Measurements from ENCODE around the gene FLOT1. TPM values are rescaled to one million over a fixed set of nuclear protein-coding genes. Genes with fewer than 3 reads are reported as not detected.

Gene FLOT1
- total and polyA plus RNA-seq, 2 donors (not counting 1 experiment from before 2014, with no cell fraction given), result 71.2 to 79.4 TPM

DNA sequence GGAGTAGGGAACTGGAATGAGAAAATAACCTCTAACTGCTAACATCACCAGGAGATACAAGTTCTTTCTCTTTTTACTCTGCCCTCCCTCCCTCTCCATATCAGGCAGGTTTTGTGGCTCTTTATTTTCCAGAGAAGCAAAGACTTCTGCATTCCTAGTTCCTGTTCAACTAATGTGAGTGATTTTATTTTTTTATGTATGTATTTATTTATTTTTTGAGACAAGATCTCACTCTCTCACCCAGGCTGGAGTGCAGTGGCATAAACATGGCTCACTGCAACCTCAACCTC is 7.8 kb upstream of the FLOT1 start:
- H3K4me2 ChIP-seq (replicated peaks; ENCODE audit: low read depth, low read length, poor library complexity, severe bottlenecking), result no peak overlapping the region
- H3K36me3 ChIP-seq (replicated peaks in 1 of 2; ENCODE audit: control extremely low read depth in 1 of 2, control insufficient read depth in 1 of 2, extremely low read depth in 1 of 2, insufficient read depth in 2 of 2, low read length in 1 of 2), result no peaks in the 10 kb centered on the region
- H3K4me3 Mint-ChIP-seq, result no peak overlapping the region
- no peaks in the 10 kb centered on the region for H3K9me3 ChIP-seq (ENCODE audit: control extremely low read depth in 1 of 3, control insufficient read depth in 2 of 3, insufficient read depth in 1 of 3, low read length in 2 of 3)
- no peak for DNase-seq
- TF ChIP-seq EZH2 (IDR thresholded peaks at IDR 0.05; ENCODE audit: borderline replicate concordance, insufficient read depth, low read depth, low read length, poor library complexity, severe bottlenecking), result no peak
- TF ChIP-seq CTCF (IDR thresholded peaks at IDR 0.05), result no peak
- H3K4me1 ChIP-seq (ENCODE audit: control insufficient read depth in 2 of 2, insufficient read depth in 2 of 2, low read length in 2 of 2), result no peaks in the 10 kb centered on the region
- POLR2A ChIA-PET, result no interaction called here
- CTCF ChIA-PET, result interaction anchor here (1.7 kb wide), 1 partner anchor 78 kb away, joined by 4 read pairs; no protein-coding TSS in a partner anchor
- no peaks in the 10 kb centered on the region for H4K20me1 ChIP-seq (ENCODE audit: control insufficient read depth, insufficient read depth, low read length, poor library complexity, severe bottlenecking)
- no peak overlapping the region for H3K27ac Mint-ChIP-seq
- no peaks in the 10 kb centered on the region for H3K9me3 Mint-ChIP-seq (ENCODE audit: insufficient read depth)
- no peak overlapping the region for H3K4me3 ChIP-seq (ENCODE audit: control extremely low read depth in 1 of 5, extremely low read depth in 1 of 5, insufficient read depth in 1 of 5, low read depth in 2 of 5, low read length in 4 of 5)
- H3K9ac ChIP-seq (ENCODE audit: low read length), result no peak overlapping the region
- no peak overlapping the region for H2AFZ ChIP-seq (ENCODE audit: insufficient read depth, low read depth, low read length, poor library complexity, severe bottlenecking)
- ATAC-seq (ENCODE audit: low read depth), result no peak
- no peaks in the 10 kb centered on the region for H3K79me2 ChIP-seq (ENCODE audit: control insufficient read depth, insufficient read depth, low read length)
- intact Hi-C loops (cut with micrococcal nuclease), result no loop called here
- H3K27ac ChIP-seq (ENCODE audit: low read length in 2 of 2), result no peak overlapping the region
- H3K27me3 Mint-ChIP-seq, result no peaks in the 10 kb centered on the region
- peaks cover 1% of the 10 kb centered on the region for H3K4me1 Mint-ChIP-seq
- no peaks in the 10 kb centered on the region for H3K27me3 ChIP-seq (replicated peaks in 1 of 4; ENCODE audit: control extremely low read depth in 1 of 4, control insufficient read depth in 3 of 4, insufficient read depth in 4 of 4, low read length in 3 of 4)

DNA sequence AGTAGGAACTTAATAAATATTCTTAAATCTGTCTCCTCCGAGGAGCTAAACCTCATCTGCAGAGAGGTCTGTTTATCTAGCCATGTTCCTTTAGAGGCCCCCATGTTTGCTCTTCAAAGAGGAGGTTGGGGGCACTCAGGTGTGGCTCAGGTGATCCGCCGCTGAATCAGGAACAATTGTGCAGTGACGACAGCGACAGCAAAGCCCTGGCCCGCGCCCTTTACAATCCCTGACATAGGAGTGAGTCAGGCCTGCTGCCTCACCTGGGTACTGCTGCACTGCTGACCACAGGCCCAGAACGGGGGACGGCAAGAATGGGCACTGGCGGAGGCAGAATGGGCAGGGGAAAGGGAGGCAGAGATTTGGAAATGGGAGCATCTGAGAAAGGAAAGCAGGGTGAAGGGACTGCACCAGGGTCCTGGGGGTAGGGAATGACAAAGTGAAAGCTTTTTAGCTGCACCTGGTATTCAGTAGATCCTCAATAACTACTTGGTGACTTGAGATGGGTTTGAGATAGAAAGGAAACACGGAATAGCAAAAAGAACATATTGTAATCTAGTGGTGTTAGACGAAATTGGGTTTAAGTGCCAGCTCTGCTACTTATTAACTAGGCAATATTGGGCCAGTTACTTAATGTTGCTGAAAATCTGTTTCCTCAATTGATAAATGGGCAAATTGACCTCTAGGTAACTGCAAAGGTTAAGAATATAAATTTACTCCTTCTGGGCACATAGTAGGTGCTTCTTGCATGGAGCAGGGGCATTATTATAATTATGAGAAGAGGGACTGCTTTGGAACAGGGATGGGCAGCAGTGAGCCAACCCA is 7.3 kb upstream of the FLOT1 start:
- H3K36me3 ChIP-seq (replicated peaks in 1 of 2; ENCODE audit: control extremely low read depth in 1 of 2, control insufficient read depth in 1 of 2, extremely low read depth in 1 of 2, insufficient read depth in 2 of 2, low read length in 1 of 2), result no peaks in the 10 kb centered on the region
- no peak overlapping the region for H3K4me3 ChIP-seq (ENCODE audit: control extremely low read depth in 1 of 5, extremely low read depth in 1 of 5, insufficient read depth in 1 of 5, low read depth in 2 of 5, low read length in 4 of 5)
- H3K9me3 Mint-ChIP-seq (ENCODE audit: insufficient read depth), result no peaks in the 10 kb centered on the region
- no peak for DNase-seq
- no peak overlapping the region for H3K4me3 Mint-ChIP-seq
- no peaks in the 10 kb centered on the region for H3K27me3 ChIP-seq (replicated peaks in 1 of 4; ENCODE audit: control extremely low read depth in 1 of 4, control insufficient read depth in 3 of 4, insufficient read depth in 4 of 4, low read length in 3 of 4)
- ChIA-PET POLR2A (no interaction called here), CTCF (interaction anchor here (1.7 kb wide), 1 partner anchor 78 kb away, joined by 4 read pairs; no protein-coding TSS in a partner anchor)
- peaks cover 6% of the 10 kb centered on the region for H3K4me1 Mint-ChIP-seq
- H3K27ac Mint-ChIP-seq, result no peak overlapping the region
- no peak for ATAC-seq (ENCODE audit: low read depth)
- TF ChIP-seq CTCF (IDR thresholded peaks at IDR 0.05), result no peak
- TF ChIP-seq EZH2 (IDR thresholded peaks at IDR 0.05; ENCODE audit: borderline replicate concordance, insufficient read depth, low read depth, low read length, poor library complexity, severe bottlenecking), result no peak
- H3K9ac ChIP-seq (ENCODE audit: low read length), result no peak overlapping the region
- no peak overlapping the region for H3K27ac ChIP-seq (ENCODE audit: low read length in 2 of 2)
- WGBS (ENCODE audit: insufficient coverage), result 99% methylated on average over 9 of the region's 12 CpGs
- intact Hi-C loops (cut with micrococcal nuclease), result loop anchor here (10.0 kb wide), 1 partner anchor 45 kb away; no protein-coding TSS in a partner anchor
- H3K9me3 ChIP-seq (ENCODE audit: control extremely low read depth in 1 of 3, control insufficient read depth in 2 of 3, insufficient read depth in 1 of 3, low read length in 2 of 3), result no peaks in the 10 kb centered on the region
- no peaks in the 10 kb centered on the region for H3K27me3 Mint-ChIP-seq
- no peak overlapping the region for H2AFZ ChIP-seq (ENCODE audit: insufficient read depth, low read depth, low read length, poor library complexity, severe bottlenecking)
- no peak overlapping the region for H3K4me2 ChIP-seq (replicated peaks; ENCODE audit: low read depth, low read length, poor library complexity, severe bottlenecking)
- no peaks in the 10 kb centered on the region for H4K20me1 ChIP-seq (ENCODE audit: control insufficient read depth, insufficient read depth, low read length, poor library complexity, severe bottlenecking)
- peaks cover 0 to 1% of the 10 kb centered on the region in 2 donors for H3K4me1 ChIP-seq (ENCODE audit: control insufficient read depth in 2 of 2, insufficient read depth in 2 of 2, low read length in 2 of 2)
- no peaks in the 10 kb centered on the region for H3K79me2 ChIP-seq (ENCODE audit: control insufficient read depth, insufficient read depth, low read length)

All from B cell (primary cell).